ENCODE results near the gene KRTAP5-4.
"Not testable (repeated sequence)": the region's sequence is repeated elsewhere in the genome, so short reads cannot be mapped to it uniquely, and the experiment has no call there.

Gene KRTAP5-4

GRCh38 chr11:1653541-1654387 lies 31.8 kb upstream of the KRTAP5-4 start:
- DNase-seq (ENCODE audit: extremely low read depth in 1 of 2, low read depth in 1 of 2): no peak

- DNase-seq (ENCODE audit: extremely low read depth in 1 of 2, low read depth in 1 of 2): peak; percentile 42 to 75
Observed at GRCh38 chr11:1652771-1653540, 31.0 kb upstream of the KRTAP5-4 start.

GRCh38 chr11:1652442-1652770 lies 30.5 kb upstream of the KRTAP5-4 start:
- DNase-seq (ENCODE audit: extremely low read depth in 1 of 2, low read depth in 1 of 2): no peak

- DNase-seq (ENCODE audit: extremely low read depth in 1 of 2, low read depth in 1 of 2): no peak
Observed at GRCh38 chr11:1652026-1652425, 30.1 kb upstream of the KRTAP5-4 start.

GRCh38 chr11:1651411-1651980 lies 29.6 kb upstream of the KRTAP5-4 start:
- DNase-seq (ENCODE audit: extremely low read depth in 1 of 2, low read depth in 1 of 2): no peak

- DNase-seq (ENCODE audit: extremely low read depth in 1 of 2, low read depth in 1 of 2): no peak
Observed at GRCh38 chr11:1650918-1651262, 29.0 kb upstream of the KRTAP5-4 start.

GRCh38 chr11:1650034-1650917 lies 28.3 kb upstream of the KRTAP5-4 start:
- no peak for DNase-seq (ENCODE audit: extremely low read depth in 1 of 2, low read depth in 1 of 2)

GRCh38 chr11:1648653-1649420 lies 26.9 kb upstream of the KRTAP5-4 start:
- no peak for DNase-seq (ENCODE audit: extremely low read depth in 1 of 2, low read depth in 1 of 2)

- no peak for DNase-seq (ENCODE audit: extremely low read depth in 1 of 2, low read depth in 1 of 2)
Observed at GRCh38 chr11:1647901-1648652, 26.1 kb upstream of the KRTAP5-4 start.

- not testable (repeated sequence) for DNase-seq (ENCODE audit: extremely low read depth in 1 of 2, low read depth in 1 of 2)
Observed at GRCh38 chr11:1646540-1646939, 24.6 kb upstream of the KRTAP5-4 start.

GRCh38 chr11:1645357-1645821 lies 23.5 kb upstream of the KRTAP5-4 start:
- DNase-seq (ENCODE audit: extremely low read depth in 1 of 2, low read depth in 1 of 2): no peak

GRCh38 chr11:1644601-1645356 lies 22.8 kb upstream of the KRTAP5-4 start:
- no peak for DNase-seq (ENCODE audit: extremely low read depth in 1 of 2, low read depth in 1 of 2)

GRCh38 chr11:1643146-1643690 lies 21.3 kb upstream of the KRTAP5-4 start:
- DNase-seq (ENCODE audit: extremely low read depth in 1 of 2, low read depth in 1 of 2): no peak

- DNase-seq (ENCODE audit: extremely low read depth in 1 of 2, low read depth in 1 of 2): no peak
Observed at GRCh38 chr11:1642288-1643145, 20.6 kb upstream of the KRTAP5-4 start.

GRCh38 chr11:1641096-1641495 lies 19.2 kb upstream of the KRTAP5-4 start:
- no peak for DNase-seq (ENCODE audit: extremely low read depth in 1 of 2, low read depth in 1 of 2)

- no peak for DNase-seq (ENCODE audit: extremely low read depth in 1 of 2, low read depth in 1 of 2)
Observed at GRCh38 chr11:1640076-1640946, 18.4 kb upstream of the KRTAP5-4 start.
